ENCODE results near the gene HDHD2.

Gene HDHD2

GRCh38 chr18:47143899-47144485, 6.3 kb downstream of the HDHD2 start:
- no peak overlapping the region for H3K4me2 ChIP-seq (ENCODE audit: low read depth, low read length)
- TF ChIP-seq EZH2phosphoT487 (IDR thresholded peaks at IDR 0.05; ENCODE audit: low read length) (no peak), CTCF (IDR thresholded peaks at IDR 0.05; ENCODE audit: low read length) (no peak)
- DNase-seq = no peak
- H3F3A ChIP-seq (ENCODE audit: insufficient read depth, low read length) = no peaks in the 10 kb centered on the region
- H3K27me3 ChIP-seq (replicated peaks; ENCODE audit: insufficient read depth, low read length) = no peaks in the 10 kb centered on the region
- no peaks in the 10 kb centered on the region for H3K4me1 ChIP-seq (ENCODE audit: low read length)
- H2AFZ ChIP-seq (ENCODE audit: low read length) = no peak overlapping the region
- H4K20me1 ChIP-seq (ENCODE audit: insufficient read depth, low read length) = no peaks in the 10 kb centered on the region
- no peak overlapping the region for H3K9ac ChIP-seq (ENCODE audit: low read length)
- no peaks in the 10 kb centered on the region for H3K9me2 ChIP-seq (replicated peaks; ENCODE audit: insufficient read depth, low read length)
- H3K4me3 ChIP-seq (ENCODE audit: low read length) = no peak overlapping the region
- no peaks in the 10 kb centered on the region for H3K36me3 ChIP-seq (replicated peaks; ENCODE audit: insufficient read depth, low read length)
- no peaks in the 10 kb centered on the region for H3K9me3 ChIP-seq (replicated peaks; ENCODE audit: insufficient read depth, low read length)
- H3K79me2 ChIP-seq (ENCODE audit: low read length) = peaks cover 67% of the 10 kb centered on the region
- H3K27ac ChIP-seq (ENCODE audit: low read length) = no peak overlapping the region

- Histone ChIP-seq H3K79me2 (ENCODE audit: low read length) (peaks cover 59% of the 10 kb centered on the region), H3K9me2 (replicated peaks; ENCODE audit: insufficient read depth, low read length) (no peaks in the 10 kb centered on the region), H3K4me3 (ENCODE audit: low read length) (no peak overlapping the region), H3K9me3 (replicated peaks; ENCODE audit: insufficient read depth, low read length) (no peaks in the 10 kb centered on the region), H2AFZ (ENCODE audit: low read length) (no peak overlapping the region), H3K27ac (ENCODE audit: low read length) (no peak overlapping the region), H3K4me2 (ENCODE audit: low read depth, low read length) (no peak overlapping the region), H3K27me3 (replicated peaks; ENCODE audit: insufficient read depth, low read length) (no peaks in the 10 kb centered on the region), H3K4me1 (ENCODE audit: low read length) (no peaks in the 10 kb centered on the region), H4K20me1 (ENCODE audit: insufficient read depth, low read length) (no peaks in the 10 kb centered on the region), H3K9ac (ENCODE audit: low read length) (no peak overlapping the region), H3F3A (ENCODE audit: insufficient read depth, low read length) (no peaks in the 10 kb centered on the region), H3K36me3 (replicated peaks; ENCODE audit: insufficient read depth, low read length) (no peaks in the 10 kb centered on the region)
- DNase-seq = no peak
- TF ChIP-seq EZH2phosphoT487 (IDR thresholded peaks at IDR 0.05; ENCODE audit: low read length) (no peak), CTCF (IDR thresholded peaks at IDR 0.05; ENCODE audit: low read length) (no peak), EZH2 (optimal IDR thresholded peaks at IDR 0.05; ENCODE audit: low read depth, low read length) (no peak)
Observed at GRCh38 chr18:47143153-47143552, 7.1 kb downstream of the HDHD2 start.

GRCh38 chr18:47141289-47141688, 9.0 kb downstream of the HDHD2 start:
- Histone ChIP-seq H2AFZ (ENCODE audit: low read length) (no peak overlapping the region), H3K36me3 (replicated peaks; ENCODE audit: insufficient read depth, low read length) (no peaks in the 10 kb centered on the region), H4K20me1 (ENCODE audit: insufficient read depth, low read length) (no peaks in the 10 kb centered on the region), H3K79me2 (ENCODE audit: low read length) (peaks cover 44% of the 10 kb centered on the region), H3K4me1 (ENCODE audit: low read length) (no peaks in the 10 kb centered on the region), H3K27ac (ENCODE audit: low read length) (no peak overlapping the region), H3K9ac (ENCODE audit: low read length) (no peak overlapping the region), H3F3A (ENCODE audit: insufficient read depth, low read length) (no peaks in the 10 kb centered on the region), H3K4me2 (ENCODE audit: low read depth, low read length) (no peak overlapping the region), H3K9me3 (replicated peaks; ENCODE audit: insufficient read depth, low read length) (no peaks in the 10 kb centered on the region), H3K9me2 (replicated peaks; ENCODE audit: insufficient read depth, low read length) (no peaks in the 10 kb centered on the region), H3K4me3 (ENCODE audit: low read length) (no peak overlapping the region), H3K27me3 (replicated peaks; ENCODE audit: insufficient read depth, low read length) (no peaks in the 10 kb centered on the region)
- no peak for DNase-seq
- TF ChIP-seq EZH2 (optimal IDR thresholded peaks at IDR 0.05; ENCODE audit: low read depth, low read length) (no peak), EZH2phosphoT487 (IDR thresholded peaks at IDR 0.05; ENCODE audit: low read length) (no peak), CTCF (IDR thresholded peaks at IDR 0.05; ENCODE audit: low read length) (no peak)

Data from MM.1S (cell line).